ENCODE results near the gene DPYSL5.

DNA sequence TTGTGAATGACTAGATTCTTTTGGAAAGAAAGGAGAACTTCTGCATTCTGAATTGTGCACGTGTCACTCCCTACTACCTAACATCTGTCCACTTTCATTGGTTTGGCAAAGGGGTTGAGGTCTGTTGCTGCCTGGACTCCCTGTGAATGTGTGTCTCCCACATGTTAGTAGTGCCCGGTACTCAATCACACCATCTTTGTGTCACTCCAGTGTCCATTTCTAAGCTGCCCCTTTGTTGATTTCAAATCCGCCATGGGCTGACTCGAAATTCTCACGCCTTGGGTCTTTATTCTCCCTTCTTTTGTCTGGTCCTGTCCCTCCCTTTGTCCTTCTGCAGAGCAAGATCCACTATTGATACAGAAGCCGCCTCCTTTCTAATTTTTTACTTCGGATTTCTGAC, 7.5 kb downstream of the DPYSL5 start:
- TF ChIP-seq, protein P1, sequence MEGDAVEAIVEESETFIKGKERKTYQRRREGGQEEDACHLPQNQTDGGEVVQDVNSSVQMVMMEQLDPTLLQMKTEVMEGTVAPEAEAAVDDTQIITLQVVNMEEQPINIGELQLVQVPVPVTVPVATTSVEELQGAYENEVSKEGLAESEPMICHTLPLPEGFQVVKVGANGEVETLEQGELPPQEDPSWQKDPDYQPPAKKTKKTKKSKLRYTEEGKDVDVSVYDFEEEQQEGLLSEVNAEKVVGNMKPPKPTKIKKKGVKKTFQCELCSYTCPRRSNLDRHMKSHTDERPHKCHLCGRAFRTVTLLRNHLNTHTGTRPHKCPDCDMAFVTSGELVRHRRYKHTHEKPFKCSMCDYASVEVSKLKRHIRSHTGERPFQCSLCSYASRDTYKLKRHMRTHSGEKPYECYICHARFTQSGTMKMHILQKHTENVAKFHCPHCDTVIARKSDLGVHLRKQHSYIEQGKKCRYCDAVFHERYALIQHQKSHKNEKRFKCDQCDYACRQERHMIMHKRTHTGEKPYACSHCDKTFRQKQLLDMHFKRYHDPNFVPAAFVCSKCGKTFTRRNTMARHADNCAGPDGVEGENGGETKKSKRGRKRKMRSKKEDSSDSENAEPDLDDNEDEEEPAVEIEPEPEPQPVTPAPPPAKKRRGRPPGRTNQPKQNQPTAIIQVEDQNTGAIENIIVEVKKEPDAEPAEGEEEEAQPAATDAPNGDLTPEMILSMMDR (IDR thresholded peaks at IDR 0.05) = no peak
- TF ChIP-seq POLR2A (IDR thresholded peaks at IDR 0.05) (no peak), EP300 (IDR thresholded peaks at IDR 0.05) (no peak), POLR2AphosphoS5 (IDR thresholded peaks at IDR 0.05) (no peak)
